A673 (cell line): ENCODE measurements around the gene ENTR1. TPM values are rescaled to one million over a fixed set of nuclear protein-coding genes. Genes with fewer than 3 reads are reported as not detected.
A peak's percentile ranks its signal among the peaks of the same experiment; 100 is the strongest.
"Not testable (repeated sequence)": the region's sequence is repeated elsewhere in the genome, so short reads cannot be mapped to it uniquely, and the experiment has no call there.

Experiments used
- BruUV-seq: library from RNA; stranded (reverse); fragments of 400-500 nt; replicated peaks from 2 replicates; lab custom pipeline; 2021; lab: Mats Ljungman, UMichigan
- CTCF ChIA-PET: fragments of 300-600 bp; sonication (Branson Sonifier 250); formaldehyde crosslinking; loops from one replicate; lab custom pipeline; 2022; ENCODE audit warnings: antibody characterized with exemption; lab: Charles Lee
- POLR2A ChIA-PET: fragments of 300-600 bp; sonication (Branson Sonifier 250); formaldehyde crosslinking; loops from one replicate; lab custom pipeline; 2022; ENCODE audit warnings: antibody characterized with exemption; ENCODE audit not compliant: low non-redundant PET; lab: Charles Lee
- DNase-seq: peaks from one replicate; pipeline ENCODE4 v3.0.0-alpha.2; 2015; ENCODE audit warnings: low spot score
- H3K27ac ChIP-seq: fragments of 200-600 bp; sonication (generic); 2 replicates; pipeline ENCODE4 v1.5.1; 2016; ENCODE audit warnings: mixed run types, low read depth, mild to moderate bottlenecking, mixed read lengths, antibody characterized with exemption, low read length; ENCODE audit not compliant: poor library complexity, severe bottlenecking
- H3K27me3 ChIP-seq: fragments of 200-600 bp; sonication (generic); replicated peaks from 2 replicates; pipeline ENCODE4 v1.6.1; 2017; ENCODE audit warnings: mixed run types, low read depth, mild to moderate bottlenecking, mixed read lengths, antibody characterized with exemption, low read length; ENCODE audit not compliant: insufficient read depth, poor library complexity
- H3K36me3 ChIP-seq: fragments of 200-600 bp; sonication (generic); 2 replicates; pipeline ENCODE4 v1.6.1; 2016; ENCODE audit warnings: mixed run types, mild to moderate bottlenecking, mixed read lengths, antibody characterized with exemption, low read length; ENCODE audit not compliant: insufficient read depth, poor library complexity, severe bottlenecking
- H3K4me1 ChIP-seq: fragments of 200-600 bp; sonication (generic); 2 replicates; pipeline ENCODE4 v1.6.1; 2017; ENCODE audit warnings: mixed run types, mild to moderate bottlenecking, mixed read lengths, antibody characterized with exemption, low read length; ENCODE audit not compliant: insufficient read depth, poor library complexity, severe bottlenecking
- H3K4me3 ChIP-seq: fragments of 200-600 bp; sonication (generic); 2 replicates; pipeline ENCODE4 v1.5.1; 2016; ENCODE audit warnings: low read depth, mixed run types, mild to moderate bottlenecking, mixed read lengths, low read length; ENCODE audit not compliant: poor library complexity, severe bottlenecking
- H3K9me3 ChIP-seq: fragments of 200-600 bp; sonication (generic); 2 replicates; pipeline ENCODE4 v1.6.1; 2016; ENCODE audit warnings: mixed run types, low read depth, mild to moderate bottlenecking, mixed read lengths, antibody characterized with exemption, low read length; ENCODE audit not compliant: poor library complexity, severe bottlenecking
- EZH2 ChIP-seq: fragments of 200-600 bp; sonication (generic); IDR thresholded peaks from 2 replicates; pipeline ENCODE4 v1.6.1; 2017; ENCODE audit warnings: borderline replicate concordance, low read depth, mild to moderate bottlenecking, mixed read lengths, antibody characterized with exemption, low read length; ENCODE audit not compliant: poor library complexity, severe bottlenecking
- intact Hi-C: fragments of 100-400 bp; cut with micrococcal nuclease; formaldehyde crosslinking; loops from one replicate; pipeline ENCODE4 v1.10.0; 2022; ENCODE audit not compliant: unreplicated experiment
- total RNA-seq: library from RNA; stranded (reverse); gene quantifications from 2 replicates; pipeline ENCODE4 v1.2.3, GENCODE V29; 2021
- TF ChIP-seq, protein P1 (sequence below): fragments of 300-800, 200-600 bp; sonication (generic); conservative IDR thresholded peaks from 2 replicates; pipeline ENCODE4 v1.5.1; 2017; ENCODE audit warnings: low read depth, mild to moderate bottlenecking, antibody characterized with exemption, low read length, moderate library complexity, mixed read lengths

ENTR1 gene
- total RNA-seq, 1 experiment from 2014 or later, result 146 TPM

DNA sequence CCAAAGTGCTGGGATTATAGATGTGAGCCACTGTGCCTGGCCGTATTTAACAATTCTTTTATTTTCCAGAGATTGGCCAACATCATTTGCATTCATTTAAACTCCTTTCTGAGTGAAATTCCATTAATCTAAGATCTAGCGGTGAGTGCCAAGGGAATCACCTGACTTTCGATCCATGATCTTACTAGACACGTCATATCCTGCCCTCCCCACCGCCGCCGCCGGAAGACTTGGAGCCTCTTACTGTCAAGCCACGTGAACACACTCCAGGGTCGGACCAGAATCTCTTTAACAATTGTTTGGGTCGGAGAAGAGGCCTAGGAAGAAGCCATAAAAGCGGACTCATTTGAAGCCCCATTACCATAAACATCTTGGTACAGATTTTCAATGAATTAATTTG is 16.4 kb upstream of the ENTR1 start:
- H3K4me1 ChIP-seq, result peaks cover 5% of the 10 kb centered on the region
- peak; percentile 77 for DNase-seq
- POLR2A ChIA-PET, result no interaction called here
- BruUV-seq, result no TSS peak
- intact Hi-C loops, result no loop called here
- peak overlapping the region; percentile 74 for H3K27ac ChIP-seq
- H3K4me3 ChIP-seq, result no peak overlapping the region
- H3K27me3 ChIP-seq, result no peaks in the 10 kb centered on the region
- CTCF ChIA-PET, result no interaction called here
- peaks cover 44% of the 10 kb centered on the region for H3K36me3 ChIP-seq
- no peaks in the 10 kb centered on the region for H3K9me3 ChIP-seq
- TF ChIP-seq EZH2, result no peak
- TF ChIP-seq, protein P1, sequence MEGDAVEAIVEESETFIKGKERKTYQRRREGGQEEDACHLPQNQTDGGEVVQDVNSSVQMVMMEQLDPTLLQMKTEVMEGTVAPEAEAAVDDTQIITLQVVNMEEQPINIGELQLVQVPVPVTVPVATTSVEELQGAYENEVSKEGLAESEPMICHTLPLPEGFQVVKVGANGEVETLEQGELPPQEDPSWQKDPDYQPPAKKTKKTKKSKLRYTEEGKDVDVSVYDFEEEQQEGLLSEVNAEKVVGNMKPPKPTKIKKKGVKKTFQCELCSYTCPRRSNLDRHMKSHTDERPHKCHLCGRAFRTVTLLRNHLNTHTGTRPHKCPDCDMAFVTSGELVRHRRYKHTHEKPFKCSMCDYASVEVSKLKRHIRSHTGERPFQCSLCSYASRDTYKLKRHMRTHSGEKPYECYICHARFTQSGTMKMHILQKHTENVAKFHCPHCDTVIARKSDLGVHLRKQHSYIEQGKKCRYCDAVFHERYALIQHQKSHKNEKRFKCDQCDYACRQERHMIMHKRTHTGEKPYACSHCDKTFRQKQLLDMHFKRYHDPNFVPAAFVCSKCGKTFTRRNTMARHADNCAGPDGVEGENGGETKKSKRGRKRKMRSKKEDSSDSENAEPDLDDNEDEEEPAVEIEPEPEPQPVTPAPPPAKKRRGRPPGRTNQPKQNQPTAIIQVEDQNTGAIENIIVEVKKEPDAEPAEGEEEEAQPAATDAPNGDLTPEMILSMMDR, result no peak

DNA sequence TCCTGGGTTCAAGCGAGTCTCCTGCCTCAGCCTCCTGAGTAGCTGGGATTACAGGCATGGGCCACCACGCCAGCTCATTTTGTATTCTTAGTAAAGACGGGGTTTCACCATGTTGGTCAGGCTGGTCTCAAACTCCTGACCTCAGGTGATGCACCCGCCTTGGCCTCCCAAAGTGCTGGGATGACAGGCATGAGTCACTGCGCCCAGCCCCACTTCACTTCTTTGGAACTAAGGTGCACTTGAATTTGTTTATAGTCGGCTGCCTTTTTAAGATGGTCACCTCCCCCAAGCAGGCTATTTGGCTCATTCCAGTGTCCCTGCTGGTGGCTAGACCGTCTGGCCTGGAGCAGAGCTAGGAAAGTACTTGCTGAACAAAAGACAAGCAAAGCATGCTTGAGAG is 15.0 kb upstream of the ENTR1 start:
- H3K27me3 ChIP-seq, H3K4me1 ChIP-seq, DNase-seq, H3K9me3 ChIP-seq, H3K27ac ChIP-seq, CTCF ChIA-PET, intact Hi-C loops, BruUV-seq, H3K4me3 ChIP-seq: not testable (repeated sequence)
- POLR2A ChIA-PET, result interaction anchor here (0.7 kb wide), 1 partner anchor 20 kb away, joined by 4 read pairs; no protein-coding TSS in a partner anchor
- H3K36me3 ChIP-seq, result peaks cover 53% of the 10 kb centered on the region

DNA sequence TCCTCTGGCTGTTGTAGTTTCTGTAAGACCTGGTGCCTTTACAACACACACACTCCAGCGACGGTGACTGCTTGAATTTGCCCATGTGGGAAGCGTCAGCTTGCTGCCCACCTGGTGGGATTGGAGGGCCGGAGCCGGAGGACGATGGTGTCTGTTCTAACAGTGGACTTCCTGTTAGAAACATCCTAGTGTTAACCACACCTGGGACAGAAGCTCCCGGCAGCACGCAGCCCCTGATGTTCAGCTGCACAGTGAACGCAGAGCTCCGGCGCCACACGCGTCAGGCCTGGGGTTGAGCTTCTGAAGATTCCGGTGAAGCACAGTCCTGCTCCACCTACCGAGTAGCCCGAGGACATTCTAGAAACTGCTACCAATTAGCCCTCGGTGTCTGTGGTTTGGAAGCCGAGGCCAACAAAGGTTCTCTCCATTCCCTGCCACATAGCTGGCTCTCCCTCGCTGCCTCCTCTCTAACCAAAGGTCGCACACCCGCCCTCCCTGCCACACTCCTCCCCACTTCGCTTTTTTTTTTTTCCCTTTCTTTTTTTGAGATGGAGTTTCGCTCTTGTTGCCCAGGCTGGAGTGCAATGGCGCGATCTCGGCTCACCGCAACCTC is 14.4 kb upstream of the ENTR1 start:
- Histone ChIP-seq H3K4me1 (peaks cover 5% of the 10 kb centered on the region), H3K36me3 (peaks cover 49% of the 10 kb centered on the region), H3K4me3 (no peak overlapping the region), H3K9me3 (no peaks in the 10 kb centered on the region), H3K27me3 (no peaks in the 10 kb centered on the region), H3K27ac (no peak overlapping the region)
- no peak for DNase-seq
- intact Hi-C loops, result no loop called here
- TF ChIP-seq, protein P1, result no peak
- no peak for TF ChIP-seq EZH2
- ChIA-PET CTCF (interaction anchor here (0.6 kb wide), 1 partner anchor 171 kb away, joined by 4 read pairs; no protein-coding TSS in a partner anchor), POLR2A (interaction anchor here (0.7 kb wide), 1 partner anchor 20 kb away, joined by 4 read pairs; no protein-coding TSS in a partner anchor)
- no TSS peak for BruUV-seq
